HG03097 (cell line): ENCODE results near the gene OR1J1.

Experiments
- ATAC-seq: cut with Tn5 transposase; IDR thresholded peaks from one replicate; pipeline ENCODE4 v1.9.1; 2021; ENCODE audit not compliant: unreplicated experiment, low FRiP score

The OR1J1 gene, protein sequence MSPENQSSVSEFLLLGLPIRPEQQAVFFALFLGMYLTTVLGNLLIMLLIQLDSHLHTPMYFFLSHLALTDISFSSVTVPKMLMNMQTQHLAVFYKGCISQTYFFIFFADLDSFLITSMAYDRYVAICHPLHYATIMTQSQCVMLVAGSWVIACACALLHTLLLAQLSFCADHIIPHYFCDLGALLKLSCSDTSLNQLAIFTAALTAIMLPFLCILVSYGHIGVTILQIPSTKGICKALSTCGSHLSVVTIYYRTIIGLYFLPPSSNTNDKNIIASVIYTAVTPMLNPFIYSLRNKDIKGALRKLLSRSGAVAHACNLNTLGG

DNA sequence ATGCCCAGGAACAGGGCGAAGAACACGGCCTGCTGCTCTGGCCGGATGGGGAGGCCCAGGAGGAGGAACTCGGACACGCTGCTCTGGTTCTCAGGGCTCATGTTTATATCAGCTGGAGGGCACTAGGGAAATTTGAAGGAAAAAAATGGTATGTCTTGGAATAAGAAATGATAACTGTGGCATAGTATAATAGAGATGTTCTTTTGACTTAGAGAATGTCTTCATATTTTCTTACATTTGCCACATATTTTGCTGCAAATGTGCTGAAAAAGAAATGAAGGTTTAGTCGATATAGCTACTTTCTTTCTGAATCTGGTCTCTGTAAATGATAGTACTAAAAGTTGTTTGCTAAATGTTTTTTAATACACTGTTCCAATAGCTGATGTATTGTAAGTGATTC is at the start of gene OR1J1:
OR1J1 (minus strand) TSS at position 101 of the 400 bp plus-strand sequence; CDS start at position 101, 0 bp downstream.
- no peak for ATAC-seq

DNA sequence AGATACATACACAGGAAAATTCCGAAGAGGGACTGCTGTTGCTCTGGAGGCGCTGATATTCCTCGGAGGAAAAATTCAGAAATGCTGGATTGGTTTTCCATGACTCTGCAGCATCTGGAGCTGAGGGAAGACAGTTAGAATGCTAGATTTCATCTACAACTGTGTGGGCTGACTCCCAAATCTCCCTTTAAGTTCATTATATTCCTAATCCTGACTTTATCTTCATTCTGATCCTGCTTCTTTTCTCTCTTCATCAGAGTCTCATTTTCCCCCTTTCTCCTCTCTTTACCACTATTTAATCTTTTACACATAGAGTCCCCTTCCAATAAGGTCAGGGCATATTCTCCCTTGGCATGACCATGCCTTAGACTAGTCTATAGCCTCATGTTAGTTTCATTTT is 49.5 kb upstream of the OR1J1 start, which contains the start of gene OR1N1:
OR1N1 (minus strand) TSS at position 101 of the 400 bp plus-strand sequence; CDS start at position 101, 0 bp downstream.
- no peak for ATAC-seq

DNA sequence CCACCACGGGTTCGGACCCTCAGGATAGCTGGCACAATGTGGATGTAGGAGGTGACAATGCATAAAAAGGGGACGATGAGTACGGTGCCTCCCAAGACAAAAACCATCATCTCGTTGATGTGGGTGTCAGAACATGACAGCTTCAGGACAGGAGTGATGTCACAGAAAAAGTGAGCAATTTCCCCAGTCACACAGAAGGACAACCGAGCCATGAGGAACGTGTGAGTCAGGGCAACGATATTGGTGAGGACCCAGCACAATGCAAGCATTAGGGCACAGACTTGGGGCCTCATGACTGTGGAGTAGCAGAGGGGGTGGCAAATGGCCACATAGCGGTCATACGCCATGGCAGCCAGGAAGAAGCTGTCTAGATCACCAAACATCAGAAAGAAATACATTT is 48.9 kb upstream of the OR1J1 start:
- no peak for ATAC-seq

DNA sequence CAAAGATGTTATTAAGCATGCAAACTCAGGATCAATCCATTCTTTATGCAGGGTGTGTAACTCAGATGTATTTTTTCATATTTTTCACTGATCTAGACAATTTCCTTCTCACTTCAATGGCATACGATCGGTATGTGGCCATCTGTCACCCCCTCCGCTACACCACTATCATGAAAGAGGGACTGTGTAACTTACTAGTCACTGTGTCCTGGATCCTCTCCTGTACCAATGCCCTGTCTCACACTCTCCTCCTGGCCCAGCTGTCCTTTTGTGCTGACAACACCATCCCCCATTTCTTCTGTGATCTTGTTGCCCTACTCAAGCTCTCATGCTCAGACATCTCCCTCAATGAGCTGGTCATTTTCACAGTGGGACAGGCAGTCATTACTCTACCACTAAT is 41.6 kb upstream of the OR1J1 start:
- ATAC-seq: no peak

DNA sequence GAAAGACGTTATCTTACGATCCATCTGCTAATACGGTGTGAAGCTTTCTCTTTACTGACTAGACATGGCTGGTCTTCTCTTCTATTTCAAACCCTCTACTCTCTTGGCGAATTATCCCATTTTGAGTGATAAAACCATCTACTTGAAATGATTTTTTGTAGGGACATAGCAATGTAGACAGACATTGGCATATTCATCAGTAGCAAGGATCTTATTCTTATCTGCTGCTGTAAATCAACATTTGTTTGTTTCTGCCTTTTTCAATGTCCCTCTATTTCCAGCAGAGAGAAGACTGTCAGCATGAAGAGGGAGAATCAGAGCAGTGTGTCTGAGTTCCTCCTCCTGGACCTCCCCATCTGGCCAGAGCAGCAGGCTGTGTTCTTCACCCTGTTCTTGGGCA is 41.1 kb upstream of the OR1J1 start, which contains the start of gene OR1J4:
OR1J4 (plus strand) TSS at position 301 of the 400 bp plus-strand sequence; CDS start at position 301, 0 bp downstream.
- ATAC-seq: no peak

DNA sequence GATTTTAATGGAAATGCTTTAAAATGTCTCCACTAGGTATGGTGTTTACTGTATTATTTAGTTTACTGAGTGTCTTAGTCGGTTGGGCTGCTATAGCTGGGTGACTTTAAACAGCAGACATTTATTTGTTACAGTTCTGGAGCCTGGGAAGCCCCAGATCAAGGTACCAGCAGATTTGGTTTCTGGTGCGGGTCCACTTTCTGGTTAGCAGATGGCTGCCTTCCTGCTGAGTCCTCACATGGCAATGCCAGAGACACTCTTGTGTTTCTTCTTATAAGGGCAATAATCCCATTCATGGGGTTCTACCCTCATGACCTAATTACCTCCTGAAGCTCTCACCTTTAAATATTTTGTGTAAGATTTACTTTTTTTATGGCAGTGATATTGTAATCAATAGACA is 40.5 kb upstream of the OR1J1 start:
- no peak for ATAC-seq

DNA sequence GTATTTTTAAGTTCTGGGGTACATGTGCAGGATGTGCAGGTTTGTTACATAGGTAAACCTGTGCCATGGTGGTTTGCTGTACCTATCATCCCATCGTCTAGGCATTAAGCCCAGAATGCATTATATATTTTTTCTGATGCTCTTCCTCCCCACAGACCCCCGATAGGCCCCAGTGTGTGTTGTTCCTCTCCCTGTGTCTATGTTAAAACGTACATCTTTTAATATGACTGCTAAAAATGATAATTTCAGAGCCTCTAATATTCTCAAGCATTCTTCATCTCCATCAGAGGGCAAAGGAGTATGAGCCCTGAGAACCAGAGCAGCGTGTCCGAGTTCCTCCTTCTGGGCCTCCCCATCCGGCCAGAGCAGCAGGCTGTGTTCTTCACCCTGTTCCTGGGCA is 32.8 kb upstream of the OR1J1 start, which contains the start of gene OR1J2:
OR1J2 (plus strand) TSS at position 301 of the 400 bp plus-strand sequence; CDS start at position 301, 0 bp downstream.
- no peak for ATAC-seq

DNA sequence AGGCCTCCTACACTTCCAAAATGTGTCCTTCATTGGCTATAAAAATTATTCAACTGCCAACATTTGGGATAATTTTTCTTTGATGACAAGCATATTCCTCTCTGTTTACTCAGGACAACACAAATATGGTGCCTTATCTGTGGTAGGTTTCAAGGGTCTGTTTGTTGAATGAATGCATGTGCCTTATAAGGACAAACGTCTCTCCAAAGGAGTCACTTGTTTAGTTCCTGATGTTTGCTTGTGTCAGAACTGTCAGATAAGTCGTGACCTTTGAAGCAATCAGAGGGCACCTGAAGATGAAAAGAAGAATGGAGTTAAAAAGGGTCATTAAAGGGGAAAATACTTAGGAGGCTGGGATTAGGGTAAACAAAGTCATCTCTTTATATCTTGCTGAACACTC is 29.2 kb upstream of the OR1J1 start:
- ATAC-seq: no peak

DNA sequence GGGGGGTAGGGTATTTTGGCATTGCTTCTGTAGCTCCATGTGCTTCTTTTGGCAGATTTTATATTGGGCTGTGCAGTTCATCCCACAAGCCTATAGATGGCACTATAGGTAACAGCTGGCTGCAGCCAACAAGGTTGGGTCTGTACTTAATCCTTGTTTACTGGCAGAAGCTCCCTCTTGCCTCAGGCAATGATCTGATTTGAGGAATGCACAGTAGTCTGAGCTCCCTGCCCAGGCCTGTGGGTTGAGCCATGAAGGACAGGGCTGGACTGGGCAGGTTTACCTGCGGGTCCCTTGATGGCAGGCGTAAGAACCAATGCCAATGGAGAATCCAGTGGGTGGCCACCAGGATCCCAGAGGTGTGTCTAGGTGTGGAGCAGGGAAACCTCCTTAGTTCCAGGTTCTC is 21.2 kb upstream of the OR1J1 start:
- no peak for ATAC-seq

DNA sequence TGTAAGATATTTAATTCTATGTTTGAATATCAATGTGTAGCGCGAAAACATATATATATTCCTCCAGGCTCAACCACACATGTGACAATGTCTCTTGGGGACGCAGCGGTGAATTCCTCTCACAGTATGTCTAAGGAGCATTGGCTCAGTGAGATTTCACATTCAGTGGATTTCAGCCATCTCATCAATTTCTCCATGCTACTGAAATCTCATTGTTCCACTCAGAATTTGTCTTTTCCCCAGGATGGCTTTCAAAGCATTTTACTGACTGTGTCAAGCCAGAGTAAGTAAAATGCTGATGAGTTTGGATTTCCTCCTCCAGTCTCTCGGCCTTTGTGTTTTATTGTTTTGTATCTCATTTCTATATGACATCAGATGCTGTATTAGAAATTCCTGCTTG is 1.3 kb upstream of the OR1J1 start:
- ATAC-seq: no peak

DNA sequence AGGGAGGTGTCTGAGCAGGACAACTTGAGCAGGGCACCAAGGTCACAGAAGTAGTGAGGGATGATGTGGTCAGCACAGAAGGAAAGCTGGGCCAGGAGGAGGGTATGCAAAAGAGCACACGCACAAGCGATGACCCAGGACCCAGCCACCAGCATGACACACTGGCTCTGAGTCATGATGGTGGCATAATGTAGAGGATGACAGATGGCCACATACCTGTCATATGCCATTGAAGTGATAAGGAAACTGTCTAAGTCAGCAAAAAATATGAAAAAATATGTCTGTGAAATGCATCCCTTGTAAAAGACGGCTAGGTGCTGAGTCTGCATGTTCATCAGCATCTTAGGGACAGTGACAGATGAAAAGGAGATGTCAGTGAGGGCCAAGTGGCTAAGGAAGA is 380 bp downstream of the OR1J1 start:
- ATAC-seq: no peak

DNA sequence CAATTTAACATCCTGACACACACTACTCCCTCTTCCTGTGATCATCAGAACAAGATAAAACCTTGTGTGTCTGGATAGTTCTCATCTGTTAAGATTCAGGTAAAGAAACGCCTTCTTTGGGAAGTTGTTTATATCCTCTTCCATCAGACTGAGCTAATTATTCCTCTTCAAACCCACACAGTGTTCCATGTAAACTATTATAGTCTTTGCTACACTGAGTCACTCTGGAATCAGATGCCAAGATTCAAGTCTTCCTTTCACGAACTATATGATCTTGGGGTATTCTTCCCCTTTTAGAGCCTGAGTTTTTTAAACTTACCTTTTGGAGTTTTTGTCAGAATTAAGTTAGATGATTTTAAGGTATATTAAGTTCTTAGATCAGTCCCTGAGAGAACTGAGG is 2.0 kb downstream of the OR1J1 start:
- ATAC-seq: no peak

DNA sequence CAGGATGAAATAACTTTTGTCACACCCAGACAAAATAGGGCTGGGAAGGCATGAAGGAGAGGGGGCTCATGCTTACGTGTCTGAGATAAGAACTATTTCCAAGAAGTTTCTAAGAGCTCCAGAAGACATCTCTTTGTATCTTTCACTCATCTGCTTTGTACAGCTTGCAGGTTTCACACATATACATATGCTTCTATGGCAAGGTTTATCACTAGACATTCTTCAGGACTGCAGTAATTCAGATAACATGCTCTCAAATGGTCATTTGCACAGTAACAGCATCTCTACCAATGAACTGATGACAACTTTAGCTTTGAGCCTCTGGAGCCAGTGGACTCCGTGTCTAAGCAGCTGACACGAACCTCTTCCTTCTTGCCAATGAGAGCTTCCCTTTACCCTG is 3.2 kb downstream of the OR1J1 start:
- no peak for ATAC-seq

DNA sequence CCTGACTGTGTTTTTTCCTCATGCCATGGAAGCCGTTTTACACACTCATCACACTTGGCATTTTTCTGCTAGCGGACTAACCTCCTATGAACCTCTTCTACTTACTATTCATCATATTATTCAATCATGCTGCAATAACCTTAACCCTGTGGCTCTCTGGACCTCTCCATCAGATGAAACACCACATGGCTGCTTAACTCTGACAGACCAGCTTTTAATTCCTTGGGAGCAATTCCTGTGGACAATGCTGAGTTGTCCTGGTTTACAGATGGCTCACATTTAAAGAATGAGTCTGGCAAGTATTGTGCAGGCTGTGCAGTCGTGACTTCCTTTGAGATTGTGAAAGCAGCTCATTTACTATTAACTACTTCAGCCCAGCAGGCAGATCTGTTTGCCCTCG is 9.0 kb downstream of the OR1J1 start:
- ATAC-seq: no peak

DNA sequence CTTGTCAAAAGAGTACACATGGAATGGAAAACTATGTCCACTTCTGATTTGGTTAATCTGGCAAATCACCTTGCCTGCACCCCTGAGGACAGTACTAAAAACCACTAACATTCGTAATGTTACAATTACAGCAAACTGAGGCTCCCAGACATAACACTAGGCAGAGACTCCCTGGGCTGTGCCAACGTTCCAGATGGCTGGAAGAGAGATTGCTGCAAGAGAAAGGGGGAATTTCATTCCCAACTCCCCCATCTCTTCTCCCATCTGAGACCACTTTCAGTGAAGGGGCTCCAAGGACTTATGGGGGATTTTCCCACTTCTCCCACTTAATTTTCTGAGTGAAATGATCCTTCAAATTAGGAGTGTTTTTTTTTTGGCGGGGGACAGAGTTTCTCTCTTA is 11.3 kb downstream of the OR1J1 start:
- ATAC-seq: no peak

DNA sequence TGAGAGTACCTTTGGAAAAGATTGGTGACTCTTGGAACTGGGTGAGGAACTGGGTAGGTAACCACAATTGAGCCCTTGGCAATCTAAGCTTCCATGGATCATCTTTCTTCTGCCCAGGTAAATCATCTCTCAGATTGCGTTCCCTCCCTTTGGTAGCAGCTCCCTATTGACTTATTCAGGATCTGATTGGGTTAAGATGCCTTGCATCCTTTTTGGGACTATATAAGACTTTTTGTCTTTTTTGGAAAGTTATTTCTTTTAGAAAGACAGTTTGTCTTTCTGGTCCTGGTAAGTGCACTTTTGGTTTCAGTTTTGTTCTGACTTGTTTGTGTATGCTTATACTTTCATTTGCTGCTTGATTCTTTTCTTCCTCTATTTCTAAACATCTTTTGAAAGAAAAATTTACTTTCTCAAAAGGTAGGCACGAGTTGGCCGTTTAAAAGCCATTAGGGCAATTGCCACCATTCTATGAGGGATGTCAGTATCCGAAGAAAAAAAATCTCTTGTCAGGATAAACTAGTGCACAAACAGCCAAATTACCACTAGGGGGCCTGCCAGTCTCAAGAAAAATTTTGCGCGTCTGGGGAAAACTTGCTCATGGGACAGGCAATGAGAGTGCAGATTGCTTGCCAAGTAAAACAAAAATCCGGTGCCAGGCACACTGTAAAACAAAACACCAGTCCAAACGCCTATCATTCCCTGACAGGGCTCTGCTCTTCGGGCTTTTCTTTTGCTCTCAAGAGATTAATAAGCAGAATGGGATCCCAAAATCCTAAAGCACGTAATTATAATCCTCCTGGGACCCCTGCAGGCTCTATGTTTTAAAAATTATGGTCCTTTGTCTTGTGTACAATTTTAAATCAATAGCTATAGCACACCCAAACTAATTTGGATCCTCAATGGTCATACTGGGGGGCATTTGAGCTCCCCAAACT is 12.8 kb downstream of the OR1J1 start:
- peak; percentile 74 for ATAC-seq

DNA sequence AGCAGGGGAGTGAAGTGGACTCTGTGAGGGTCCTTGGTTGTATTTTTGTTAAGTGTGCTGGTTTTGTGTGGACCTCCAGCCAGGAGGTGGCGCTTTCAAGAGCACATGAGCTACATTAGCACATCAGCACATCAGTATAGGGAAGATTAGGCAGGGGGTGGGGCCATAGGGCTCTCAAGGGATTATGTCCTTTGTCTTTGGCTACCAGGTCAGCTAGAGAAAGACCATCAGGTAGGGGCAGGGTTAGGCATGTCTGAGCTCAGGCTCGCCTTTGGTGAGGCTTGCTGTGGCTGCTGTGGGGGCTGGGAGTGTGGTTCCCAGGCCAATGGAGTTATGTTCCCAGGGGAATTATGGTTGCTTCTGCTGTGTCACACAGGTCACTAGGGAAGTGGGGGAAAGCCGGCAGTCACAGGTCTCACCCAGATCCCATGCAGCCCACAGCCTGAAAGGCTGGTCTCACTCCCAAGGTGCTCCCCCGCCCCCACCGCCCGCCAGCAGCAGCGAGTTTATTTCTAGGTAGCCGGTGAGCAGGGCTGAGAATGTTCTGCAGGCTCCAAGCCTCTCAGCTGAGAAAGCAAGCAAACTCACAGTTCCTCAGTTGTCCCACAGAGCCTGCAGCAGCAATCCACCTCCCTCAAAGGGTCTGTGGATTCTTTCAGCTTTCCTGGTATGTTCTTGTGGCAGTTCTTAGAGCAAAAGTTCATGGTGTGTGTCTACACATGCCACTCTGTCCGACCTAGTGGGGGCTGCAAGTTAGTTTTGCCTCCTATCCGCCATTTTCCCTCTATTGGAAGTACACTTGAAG is 13.7 kb downstream of the OR1J1 start:
- peak; percentile 65 for ATAC-seq

DNA sequence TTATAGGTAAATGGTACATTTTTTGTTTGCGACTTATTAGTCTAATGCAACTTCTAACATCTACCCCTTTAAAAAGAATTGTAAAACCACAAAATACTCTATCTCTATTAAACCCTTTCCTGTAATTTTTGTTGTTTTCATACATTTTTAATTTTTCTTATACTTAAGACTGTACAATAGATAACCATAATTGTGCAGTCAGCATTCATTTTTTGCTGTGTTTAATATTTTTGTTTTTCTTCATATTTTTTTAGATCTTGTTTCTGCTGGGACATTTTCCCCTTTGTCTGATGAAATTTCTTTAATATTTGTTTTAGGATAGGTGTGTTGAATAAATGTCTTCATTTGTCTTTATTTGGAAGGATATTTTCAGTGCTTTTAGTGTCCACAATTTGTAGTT is 19.9 kb downstream of the OR1J1 start:
- no peak for ATAC-seq

DNA sequence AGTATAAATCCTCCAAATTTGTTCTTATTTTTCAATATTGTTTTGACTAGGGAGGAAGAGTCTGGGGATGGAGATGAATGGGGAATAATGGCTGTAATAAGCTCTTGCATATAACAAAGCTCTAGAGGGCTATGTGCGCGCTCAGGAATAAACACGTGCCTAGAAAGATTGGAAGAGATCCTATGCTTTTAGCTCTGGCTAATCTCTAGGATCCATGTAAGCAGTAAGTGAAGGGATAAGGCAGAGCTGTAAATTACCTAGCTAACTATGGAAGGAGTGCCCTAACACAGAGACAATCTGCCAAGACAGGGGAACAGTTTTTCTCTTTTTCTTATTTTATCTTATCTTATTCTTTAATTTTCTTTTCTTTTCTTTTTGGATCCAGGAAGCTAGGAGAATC is 21.6 kb downstream of the OR1J1 start:
- no peak for ATAC-seq

DNA sequence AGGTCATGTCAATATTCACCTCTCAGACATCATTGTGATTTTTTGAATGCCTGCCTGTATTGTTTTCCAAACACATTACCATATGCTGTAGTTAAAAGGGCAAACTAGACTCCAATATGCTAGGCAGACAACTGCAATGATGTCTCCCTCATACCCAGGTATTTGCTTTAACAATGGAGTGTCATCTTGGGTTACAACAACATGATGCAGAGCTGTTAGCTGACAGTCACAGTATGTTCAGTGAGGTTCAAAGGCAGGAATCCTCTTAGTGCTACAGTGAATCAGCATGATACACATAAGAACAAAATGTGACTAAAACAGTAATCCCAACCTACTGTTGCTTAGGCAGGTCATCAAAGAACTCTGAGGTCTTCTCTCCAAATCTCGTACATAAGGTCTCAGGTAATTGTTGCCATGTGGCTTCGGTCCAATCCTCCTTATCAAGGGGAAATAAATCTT is 24.0 kb downstream of the OR1J1 start:
- ATAC-seq: no peak
